HepG2 (cell line): ENCODE data around the gene HOXD4. TPM values are rescaled to one million over a fixed set of nuclear protein-coding genes. Genes with fewer than 3 reads are reported as not detected.

Experiments
- GATAD2A ChIP-seq: IDR thresholded peaks from 2 replicates; pipeline ENCODE4 v1.6.1; 2016
- KAT7 ChIP-seq: IDR thresholded peaks from 2 replicates; pipeline ENCODE4 v1.6.1; 2018; ENCODE audit warnings: borderline replicate concordance, missing compliant biosample characterization
- MED8 ChIP-seq: sonication (generic); formaldehyde crosslinking; IDR thresholded peaks from 2 replicates; pipeline ENCODE4 v1.8.1; 2023; ENCODE audit warnings: mild to moderate bottlenecking, missing genetic modification reagents; ENCODE audit not compliant: insufficient replicate concordance
- PAX8 ChIP-seq: sonication (generic); formaldehyde crosslinking; IDR thresholded peaks from 2 replicates; pipeline ENCODE4 v1.8.0; 2022; ENCODE audit warnings: mild to moderate bottlenecking, missing genetic modification reagents, borderline replicate concordance
- PHF5A ChIP-seq: IDR thresholded peaks from one replicate; pipeline ENCODE4 v1.6.1; 2018; ENCODE audit warnings: low read depth, missing genetic modification reagents; ENCODE audit not compliant: unreplicated experiment
- PLRG1 ChIP-seq: fragments of 450-650 bp; conservative IDR thresholded peaks from 2 replicates; pipeline ENCODE4 v1.6.1; 2016
- SP140L ChIP-seq: sonication (generic); formaldehyde crosslinking; IDR thresholded peaks from 2 replicates; pipeline ENCODE4 v1.4.0; 2020; ENCODE audit warnings: missing genetic modification reagents, borderline replicate concordance
- SRSF1 ChIP-seq: fragments of 200-400 bp; formaldehyde crosslinking; optimal IDR thresholded peaks from 2 replicates; pipeline ENCODE3; 2017; ENCODE audit warnings: mild to moderate bottlenecking, low read depth, low read length, moderate library complexity
- TBX2 ChIP-seq: sonication (generic); formaldehyde crosslinking; IDR thresholded peaks from 2 replicates; pipeline ENCODE4 v1.5.0; 2020; ENCODE audit warnings: missing genetic modification reagents, mild to moderate bottlenecking, borderline replicate concordance
- XRCC5 ChIP-seq: fragments of 200-400 bp; formaldehyde crosslinking; optimal IDR thresholded peaks from 2 replicates; pipeline ENCODE3; 2017; ENCODE audit warnings: mild to moderate bottlenecking, low read length
- ZBTB21 ChIP-seq: sonication (generic); formaldehyde crosslinking; IDR thresholded peaks from 2 replicates; pipeline ENCODE4 v1.4.0; 2020; ENCODE audit warnings: missing genetic modification reagents
- ZKSCAN1 ChIP-seq: fragments of 150-350 bp; IDR thresholded peaks from 2 replicates; pipeline ENCODE4 v1.6.1; 2014; ENCODE audit warnings: low read length
- ZNF230 ChIP-seq: sonication (generic); formaldehyde crosslinking; IDR thresholded peaks from 2 replicates; pipeline ENCODE4 v1.4.0; 2020; ENCODE audit warnings: mild to moderate bottlenecking, missing genetic modification reagents
- ZNF335 ChIP-seq: sonication (generic); formaldehyde crosslinking; IDR thresholded peaks from 2 replicates; pipeline ENCODE4 v1.4.0; 2020; ENCODE audit warnings: missing genetic modification reagents
- ZNF34 ChIP-seq: sonication (generic); formaldehyde crosslinking; IDR thresholded peaks from 2 replicates; pipeline ENCODE4 v1.4.0; 2020; ENCODE audit warnings: mild to moderate bottlenecking, missing genetic modification reagents, borderline replicate concordance
- ZNF7 ChIP-seq: IDR thresholded peaks from 2 replicates; pipeline ENCODE4 v1.6.1; 2016; ENCODE audit warnings: missing biosample characterization, missing genetic modification reagents
- ZNF766 ChIP-seq: sonication (generic); formaldehyde crosslinking; IDR thresholded peaks from 2 replicates; pipeline ENCODE4 v1.5.0; 2020; ENCODE audit warnings: missing genetic modification reagents, borderline replicate concordance
- polyA plus RNA-seq, 8 experiments: library from polyadenylated mRNA; depleted of rRNA in 3 of 8; stranded (reverse) in 7 of 8; unstranded in 1 of 8; fragments of >200 nt; fragmentation: Illumina TruSeq in 4 of 8; extraction: Trizol in 4 of 8; gene quantifications; 2 replicates each; pipeline versions ENCODE4 v1.2.1 to v1.2.3, GENCODE V29; 2011 to 2016; ENCODE audit warnings: low read depth in 4 of 8, missing spikeins in 1 of 8, mixed read lengths in 1 of 8; ENCODE audit not compliant: insufficient read depth in 1 of 8
- total RNA-seq, 5 experiments: library from RNA; depleted of rRNA; stranded (reverse); fragments of >200 nt; fragmentation: Illumina TruSeq; extraction: Trizol; gene quantifications; 2 replicates each; pipeline ENCODE4 v1.2.3, GENCODE V29; 2016; ENCODE audit warnings: low read depth in 1 of 5
- TF ChIP-seq, protein P1 (sequence below): IDR thresholded peaks from 2 replicates; pipeline ENCODE4 v1.6.1; 2012; ENCODE audit warnings: low read length, improper control_type of control experiment
- TF ChIP-seq, protein P2 (sequence below): sonication (generic); formaldehyde crosslinking; IDR thresholded peaks from 2 replicates; pipeline ENCODE4 v1.4.0; 2020; ENCODE audit warnings: missing genetic modification reagents
- TF ChIP-seq, protein P3 (sequence below): IDR thresholded peaks from 2 replicates; pipeline ENCODE4 v1.6.1; 2016; ENCODE audit warnings: missing genetic modification reagents, missing compliant biosample characterization
- TF ChIP-seq, protein P4 (sequence below): IDR thresholded peaks from 2 replicates; pipeline ENCODE4 v1.6.1; 2016; ENCODE audit warnings: missing compliant biosample characterization, missing genetic modification reagents, borderline replicate concordance
- TF ChIP-seq, protein P5 (sequence below): IDR thresholded peaks from 2 replicates; pipeline ENCODE4 v1.6.1; 2018; ENCODE audit warnings: missing genetic modification reagents
- TF ChIP-seq, protein P6 (sequence below): IDR thresholded peaks from 2 replicates; pipeline ENCODE4 v1.6.1; 2016

The HOXD4 gene
- total and polyA plus RNA-seq, 2 of the 13 experiments (the other 11 are each of a cell fraction or from before 2014, with no cell fraction given), result not detected

DNA sequence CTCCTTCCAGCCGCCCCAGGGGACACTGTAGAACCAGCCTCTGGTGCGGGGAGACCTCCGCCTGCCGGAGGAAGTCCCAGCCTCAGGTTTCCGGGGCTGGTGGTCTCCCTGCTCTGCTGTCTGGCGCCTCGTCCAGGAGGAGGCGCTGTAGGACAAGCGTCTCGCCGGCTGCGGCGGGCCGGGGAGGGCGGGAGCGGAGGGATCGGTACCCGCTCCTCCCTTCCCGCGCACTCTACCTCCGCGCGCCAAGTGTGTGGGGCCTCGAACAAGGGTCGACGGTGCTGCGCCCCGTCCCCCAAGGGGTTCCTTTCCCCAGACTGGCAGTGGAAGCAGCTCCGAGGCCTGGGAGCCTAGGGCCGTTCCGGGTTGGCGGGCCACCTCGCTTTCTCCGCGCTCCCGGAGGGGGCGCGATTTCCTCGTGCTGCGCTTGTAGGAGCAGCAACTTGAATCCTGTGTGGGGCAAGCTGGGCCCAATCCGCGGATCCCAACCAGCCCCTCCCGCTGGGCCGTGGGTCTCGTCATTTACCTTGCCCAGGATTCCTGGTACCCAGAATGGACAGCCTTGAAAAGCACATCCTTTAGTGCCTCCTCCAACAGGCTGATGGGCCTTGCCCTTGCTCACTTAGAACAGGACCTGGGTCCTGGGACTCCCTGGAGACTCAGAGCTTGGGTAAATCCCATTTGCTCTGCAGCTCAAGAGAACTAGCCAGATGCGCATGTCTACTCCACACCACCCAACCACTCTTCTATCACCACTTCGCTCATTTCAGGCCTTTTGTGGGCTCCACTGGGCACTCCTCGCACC lies 10.6 kb upstream of the HOXD4 start (continued):
- TF ChIP-seq TBX2 (CRISPR knock-in tag) (peak; percentile 88), ZNF335 (CRISPR knock-in tag) (no peak), SRSF1 (peak; percentile 59), ZBTB21 (CRISPR knock-in tag) (no peak), ZNF34 (0 out of 2 replicates have a peak, but pooled peaks have one; percentile 33), ZNF766 (CRISPR knock-in tag) (no peak), PAX8 (no peak), PHF5A (CRISPR knock-in tag) (no peak), SP140L (no peak), ZNF230 (CRISPR knock-in tag) (peak; percentile 71), ZKSCAN1 (peak; percentile 54; the same call in 1 of the 2 replicates), MED8 (CRISPR knock-in tag) (no peak), PLRG1 (no peak), XRCC5 (peak; percentile 79), ZNF7 (CRISPR knock-in tag) (no peak), KAT7 (CRISPR knock-in tag) (no peak), GATAD2A (CRISPR knock-in tag) (peak; percentile 62)
- TF ChIP-seq, protein P1, sequence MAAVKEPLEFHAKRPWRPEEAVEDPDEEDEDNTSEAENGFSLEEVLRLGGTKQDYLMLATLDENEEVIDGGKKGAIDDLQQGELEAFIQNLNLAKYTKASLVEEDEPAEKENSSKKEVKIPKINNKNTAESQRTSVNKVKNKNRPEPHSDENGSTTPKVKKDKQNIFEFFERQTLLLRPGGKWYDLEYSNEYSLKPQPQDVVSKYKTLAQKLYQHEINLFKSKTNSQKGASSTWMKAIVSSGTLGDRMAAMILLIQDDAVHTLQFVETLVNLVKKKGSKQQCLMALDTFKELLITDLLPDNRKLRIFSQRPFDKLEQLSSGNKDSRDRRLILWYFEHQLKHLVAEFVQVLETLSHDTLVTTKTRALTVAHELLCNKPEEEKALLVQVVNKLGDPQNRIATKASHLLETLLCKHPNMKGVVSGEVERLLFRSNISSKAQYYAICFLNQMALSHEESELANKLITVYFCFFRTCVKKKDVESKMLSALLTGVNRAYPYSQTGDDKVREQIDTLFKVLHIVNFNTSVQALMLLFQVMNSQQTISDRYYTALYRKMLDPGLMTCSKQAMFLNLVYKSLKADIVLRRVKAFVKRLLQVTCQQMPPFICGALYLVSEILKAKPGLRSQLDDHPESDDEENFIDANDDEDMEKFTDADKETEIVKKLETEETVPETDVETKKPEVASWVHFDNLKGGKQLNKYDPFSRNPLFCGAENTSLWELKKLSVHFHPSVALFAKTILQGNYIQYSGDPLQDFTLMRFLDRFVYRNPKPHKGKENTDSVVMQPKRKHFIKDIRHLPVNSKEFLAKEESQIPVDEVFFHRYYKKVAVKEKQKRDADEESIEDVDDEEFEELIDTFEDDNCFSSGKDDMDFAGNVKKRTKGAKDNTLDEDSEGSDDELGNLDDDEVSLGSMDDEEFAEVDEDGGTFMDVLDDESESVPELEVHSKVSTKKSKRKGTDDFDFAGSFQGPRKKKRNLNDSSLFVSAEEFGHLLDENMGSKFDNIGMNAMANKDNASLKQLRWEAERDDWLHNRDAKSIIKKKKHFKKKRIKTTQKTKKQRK, result no peak
- TF ChIP-seq, protein P2, sequence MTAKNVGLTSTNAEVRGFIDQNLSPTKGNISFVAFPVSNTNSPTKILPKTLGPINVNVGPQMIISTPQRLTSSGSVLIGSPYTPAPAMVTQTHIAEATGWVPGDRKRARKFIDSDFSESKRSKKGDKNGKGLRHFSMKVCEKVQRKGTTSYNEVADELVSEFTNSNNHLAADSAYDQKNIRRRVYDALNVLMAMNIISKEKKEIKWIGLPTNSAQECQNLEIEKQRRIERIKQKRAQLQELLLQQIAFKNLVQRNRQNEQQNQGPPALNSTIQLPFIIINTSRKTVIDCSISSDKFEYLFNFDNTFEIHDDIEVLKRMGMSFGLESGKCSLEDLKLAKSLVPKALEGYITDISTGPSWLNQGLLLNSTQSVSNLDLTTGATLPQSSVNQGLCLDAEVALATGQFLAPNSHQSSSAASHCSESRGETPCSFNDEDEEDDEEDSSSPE (CRISPR knock-in tag), result peak; percentile 91
- TF ChIP-seq, protein P3, sequence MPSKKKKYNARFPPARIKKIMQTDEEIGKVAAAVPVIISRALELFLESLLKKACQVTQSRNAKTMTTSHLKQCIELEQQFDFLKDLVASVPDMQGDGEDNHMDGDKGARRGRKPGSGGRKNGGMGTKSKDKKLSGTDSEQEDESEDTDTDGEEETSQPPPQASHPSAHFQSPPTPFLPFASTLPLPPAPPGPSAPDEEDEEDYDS, result peak; percentile 23; the same call in 1 of the 2 replicates
- TF ChIP-seq, protein P4, sequence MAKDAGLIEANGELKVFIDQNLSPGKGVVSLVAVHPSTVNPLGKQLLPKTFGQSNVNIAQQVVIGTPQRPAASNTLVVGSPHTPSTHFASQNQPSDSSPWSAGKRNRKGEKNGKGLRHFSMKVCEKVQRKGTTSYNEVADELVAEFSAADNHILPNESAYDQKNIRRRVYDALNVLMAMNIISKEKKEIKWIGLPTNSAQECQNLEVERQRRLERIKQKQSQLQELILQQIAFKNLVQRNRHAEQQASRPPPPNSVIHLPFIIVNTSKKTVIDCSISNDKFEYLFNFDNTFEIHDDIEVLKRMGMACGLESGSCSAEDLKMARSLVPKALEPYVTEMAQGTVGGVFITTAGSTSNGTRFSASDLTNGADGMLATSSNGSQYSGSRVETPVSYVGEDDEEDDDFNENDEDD, result peak; percentile 94
- TF ChIP-seq, protein P5, sequence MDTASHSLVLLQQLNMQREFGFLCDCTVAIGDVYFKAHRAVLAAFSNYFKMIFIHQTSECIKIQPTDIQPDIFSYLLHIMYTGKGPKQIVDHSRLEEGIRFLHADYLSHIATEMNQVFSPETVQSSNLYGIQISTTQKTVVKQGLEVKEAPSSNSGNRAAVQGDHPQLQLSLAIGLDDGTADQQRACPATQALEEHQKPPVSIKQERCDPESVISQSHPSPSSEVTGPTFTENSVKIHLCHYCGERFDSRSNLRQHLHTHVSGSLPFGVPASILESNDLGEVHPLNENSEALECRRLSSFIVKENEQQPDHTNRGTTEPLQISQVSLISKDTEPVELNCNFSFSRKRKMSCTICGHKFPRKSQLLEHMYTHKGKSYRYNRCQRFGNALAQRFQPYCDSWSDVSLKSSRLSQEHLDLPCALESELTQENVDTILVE (CRISPR knock-in tag), result 0 out of 2 replicates have a peak, but pooled peaks have one; percentile 36
- TF ChIP-seq, protein P6, sequence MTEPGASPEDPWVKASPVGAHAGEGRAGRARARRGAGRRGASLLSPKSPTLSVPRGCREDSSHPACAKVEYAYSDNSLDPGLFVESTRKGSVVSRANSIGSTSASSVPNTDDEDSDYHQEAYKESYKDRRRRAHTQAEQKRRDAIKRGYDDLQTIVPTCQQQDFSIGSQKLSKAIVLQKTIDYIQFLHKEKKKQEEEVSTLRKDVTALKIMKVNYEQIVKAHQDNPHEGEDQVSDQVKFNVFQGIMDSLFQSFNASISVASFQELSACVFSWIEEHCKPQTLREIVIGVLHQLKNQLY, result peak; percentile 39; the same call in 1 of the 2 replicates
